OCI-LY1 (cell line): ENCODE measurements around the gene CAPRIN1.

Experiments used
- H2AFZ ChIP-seq: fragments of 200-600 bp; sonication (generic), shearing (Covaris generic); 2 replicates; pipeline ENCODE4 v1.6.0; 2014; ENCODE audit warnings: antibody characterized with exemption, mild to moderate bottlenecking, low read length
- H3F3A ChIP-seq: fragments of 200-600 bp; sonication (generic), shearing (Covaris generic); 2 replicates; pipeline ENCODE4 v1.6.0; 2014; ENCODE audit warnings: mild to moderate bottlenecking, antibody characterized with exemption, low read length, moderate library complexity; ENCODE audit not compliant: insufficient read depth
- H3K27ac ChIP-seq: fragments of 200-600 bp; sonication (generic); 2 replicates; pipeline ENCODE4 v1.5.1; 2014; ENCODE audit warnings: low read length, mixed run types, mild to moderate bottlenecking, low read depth; ENCODE audit not compliant: poor library complexity, severe bottlenecking
- H3K27me3 ChIP-seq: fragments of 200-600 bp; sonication (generic); 2 replicates; pipeline ENCODE4 v1.6.0; 2014; ENCODE audit warnings: antibody characterized with exemption, mild to moderate bottlenecking, low read length, moderate library complexity; ENCODE audit not compliant: insufficient read depth
- H3K36me3 ChIP-seq: fragments of 200-600 bp; sonication (generic); 2 replicates; pipeline ENCODE4 v1.6.1; 2014; ENCODE audit warnings: mild to moderate bottlenecking, antibody characterized with exemption, low read length, moderate library complexity, mixed read lengths; ENCODE audit not compliant: insufficient read depth
- H3K4me1 ChIP-seq: fragments of 200-600 bp; sonication (generic); 2 replicates; pipeline ENCODE4 v1.5.1; 2014; ENCODE audit warnings: mild to moderate bottlenecking, low read length, moderate library complexity; ENCODE audit not compliant: insufficient read depth, severe bottlenecking
- H3K4me2 ChIP-seq: fragments of 200-600 bp; sonication (generic), shearing (Covaris generic); 2 replicates; pipeline ENCODE4 v1.6.1; 2014; ENCODE audit warnings: low read length
- H3K4me3 ChIP-seq: fragments of 200-600 bp; sonication (generic); 2 replicates; pipeline ENCODE4 v1.5.1; 2014; ENCODE audit warnings: low read length, low read depth, mild to moderate bottlenecking, mixed read lengths; ENCODE audit not compliant: poor library complexity, severe bottlenecking
- H3K79me2 ChIP-seq: fragments of 200-600 bp; shearing (Covaris generic); 2 replicates; pipeline ENCODE4 v1.6.1; 2016; ENCODE audit warnings: mixed run types, low read length, mixed read lengths; ENCODE audit not compliant: insufficient read depth
- H3K9ac ChIP-seq: fragments of 200-600 bp; sonication (generic), shearing (Covaris generic); 2 replicates; pipeline ENCODE4 v1.6.1; 2014; ENCODE audit warnings: mild to moderate bottlenecking, low read length, mixed read lengths
- H3K9me2 ChIP-seq: fragments of 200-600 bp; sonication (generic), shearing (Covaris generic); 2 replicates; pipeline ENCODE4 v1.6.1; 2014; ENCODE audit warnings: low read depth, mild to moderate bottlenecking, low read length, mixed read lengths
- H3K9me3 ChIP-seq: fragments of 200-600 bp; shearing (Covaris generic); 2 replicates; pipeline ENCODE4 v1.6.1; 2014; ENCODE audit warnings: low read length, mixed read lengths
- H4K20me1 ChIP-seq: fragments of 200-600 bp; sonication (generic), shearing (Covaris generic); 2 replicates; pipeline ENCODE4 v1.6.0; 2016; ENCODE audit warnings: mild to moderate bottlenecking, low read length; ENCODE audit not compliant: insufficient read depth
- CTCF ChIP-seq: fragments of 200-600 bp; sonication (generic), shearing (Covaris generic); IDR thresholded peaks from 2 replicates; pipeline ENCODE4 v1.5.1; 2017; ENCODE audit warnings: mild to moderate bottlenecking, antibody characterized with exemption, low read length, moderate library complexity, mixed read lengths
- EZH2 ChIP-seq: fragments of 200-600 bp; sonication (generic), shearing (Covaris generic); IDR thresholded peaks from 2 replicates; pipeline ENCODE4 v1.8.0; 2017; ENCODE audit warnings: borderline replicate concordance, mixed run types, mild to moderate bottlenecking, antibody characterized with exemption, low read length, moderate library complexity, mixed read lengths

CAPRIN1 gene

GRCh38 chr11:34028425-34028824 is 23.1 kb upstream of the CAPRIN1 start:
- Histone ChIP-seq H3F3A (no peaks in the 10 kb centered on the region), H3K27me3 (no peaks in the 10 kb centered on the region), H3K4me1 (no peaks in the 10 kb centered on the region), H3K9ac (no peak overlapping the region), H3K27ac (no peak overlapping the region), H3K79me2 (no peaks in the 10 kb centered on the region), H3K4me2 (no peak overlapping the region), H4K20me1 (no peaks in the 10 kb centered on the region), H2AFZ (no peak overlapping the region), H3K9me3 (no peaks in the 10 kb centered on the region), H3K4me3 (no peak overlapping the region), H3K36me3 (no peaks in the 10 kb centered on the region), H3K9me2 (no peaks in the 10 kb centered on the region)
- TF ChIP-seq EZH2 = no peak
- no peak for TF ChIP-seq CTCF

GRCh38 chr11:34029176-34029575 is 22.4 kb upstream of the CAPRIN1 start:
- H3K4me2 ChIP-seq = no peak overlapping the region
- H3K9me3 ChIP-seq = no peaks in the 10 kb centered on the region
- no peaks in the 10 kb centered on the region for H3K36me3 ChIP-seq
- no peaks in the 10 kb centered on the region for H4K20me1 ChIP-seq
- TF ChIP-seq CTCF (no peak), EZH2 (no peak)
- H3F3A ChIP-seq = no peaks in the 10 kb centered on the region
- no peak overlapping the region for H3K27ac ChIP-seq
- H3K9me2 ChIP-seq = no peaks in the 10 kb centered on the region
- H2AFZ ChIP-seq = no peak overlapping the region
- H3K4me3 ChIP-seq = no peak overlapping the region
- H3K9ac ChIP-seq = no peak overlapping the region
- no peaks in the 10 kb centered on the region for H3K4me1 ChIP-seq
- H3K27me3 ChIP-seq = no peaks in the 10 kb centered on the region
- no peaks in the 10 kb centered on the region for H3K79me2 ChIP-seq

- Histone ChIP-seq H3K4me1 (no peaks in the 10 kb centered on the region), H2AFZ (no peak overlapping the region), H3F3A (no peaks in the 10 kb centered on the region), H3K27me3 (no peaks in the 10 kb centered on the region), H3K4me3 (no peak overlapping the region), H3K9me2 (no peaks in the 10 kb centered on the region), H3K4me2 (no peak overlapping the region), H3K27ac (no peak overlapping the region), H3K9me3 (no peaks in the 10 kb centered on the region), H3K9ac (no peak overlapping the region), H3K79me2 (no peaks in the 10 kb centered on the region), H4K20me1 (no peaks in the 10 kb centered on the region), H3K36me3 (no peaks in the 10 kb centered on the region)
- TF ChIP-seq EZH2 = no peak
- TF ChIP-seq CTCF = no peak
These were observed 21.1 kb upstream of the CAPRIN1 start for GRCh38 chr11:34030382-34030781.
